Stimulated activated CD8-positive, alpha-beta memory T cell treated with anti-CD3 and anti-CD28 coated beads, Interleukin-15, amount 100 ng/mL, for 24 hours (primary cell): ENCODE data around the gene SLC25A25.
A peak's percentile ranks its signal among the peaks of the same experiment; 100 is the strongest.

Experiments
- DNase-seq: peaks from one replicate; pipeline ENCODE4 v3.0.0-alpha.2; 2020; ENCODE audit warnings: low read depth

The SLC25A25 gene

GRCh38 chr9:128072144-128073021 lies 4.4 kb downstream of the SLC25A25 start:
- no peak for DNase-seq

GRCh38 chr9:128073253-128073886 lies 5.3 kb downstream of the SLC25A25 start:
- no peak for DNase-seq

GRCh38 chr9:128077847-128078503 lies 9.9 kb downstream of the SLC25A25 start:
- DNase-seq: no peak

- DNase-seq: no peak
Observed at GRCh38 chr9:128078504-128079434, 10.7 kb downstream of the SLC25A25 start.

GRCh38 chr9:128080206-128080605 lies 12.2 kb downstream of the SLC25A25 start:
- DNase-seq: no peak

GRCh38 chr9:128081056-128081455 lies 13.0 kb downstream of the SLC25A25 start:
- DNase-seq: no peak

GRCh38 chr9:128082151-128082550 lies 14.1 kb downstream of the SLC25A25 start:
- no peak for DNase-seq

GRCh38 chr9:128084746-128085145 lies 16.7 kb downstream of the SLC25A25 start:
- DNase-seq: no peak

- no peak for DNase-seq
Observed at GRCh38 chr9:128085943-128086342, 17.9 kb downstream of the SLC25A25 start.

- no peak for DNase-seq
Observed at GRCh38 chr9:128087262-128087661, 19.2 kb downstream of the SLC25A25 start.

- DNase-seq: no peak
Observed at GRCh38 chr9:128088253-128088945, 20.4 kb downstream of the SLC25A25 start.

GRCh38 chr9:128089299-128089698 lies 21.3 kb downstream of the SLC25A25 start:
- no peak for DNase-seq

- no peak for DNase-seq
Observed at GRCh38 chr9:128091144-128091543, 23.1 kb downstream of the SLC25A25 start.

GRCh38 chr9:128091571-128091970 lies 23.5 kb downstream of the SLC25A25 start:
- DNase-seq: no peak

GRCh38 chr9:128092199-128092977 lies 24.4 kb downstream of the SLC25A25 start:
- no peak for DNase-seq

GRCh38 chr9:128093011-128093410 lies 25.0 kb downstream of the SLC25A25 start:
- DNase-seq: no peak

GRCh38 chr9:128094166-128094949 lies 26.3 kb downstream of the SLC25A25 start:
- peak; percentile 17 for DNase-seq

- DNase-seq: no peak
Observed at GRCh38 chr9:128094950-128095544, 27.0 kb downstream of the SLC25A25 start.
